ENCODE data around the gene TAX1BP1.

DNA sequence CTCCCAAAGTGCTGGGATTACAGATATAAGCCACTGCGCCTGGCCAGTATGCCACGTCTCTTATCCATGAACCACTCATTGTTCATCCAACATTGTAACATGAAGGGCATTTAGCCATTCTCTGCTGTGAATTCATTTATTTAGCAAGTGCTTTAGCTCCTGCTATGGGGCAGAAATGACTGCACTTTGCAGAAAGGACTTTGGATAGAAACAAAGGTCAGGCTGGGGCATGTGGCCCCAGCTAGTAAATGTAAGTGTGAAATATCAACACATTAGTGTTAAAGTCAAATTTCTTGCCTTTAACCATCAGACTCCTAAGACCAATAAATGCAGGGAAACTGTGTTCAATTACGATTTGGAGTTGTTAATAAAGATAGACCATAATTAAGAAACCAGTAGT, 27.7 kb upstream of the TAX1BP1 start:
- TF ChIP-seq BHLHE40 (IDR thresholded peaks at IDR 0.05; ENCODE audit: borderline replicate concordance) (no peak), SUZ12 (IDR thresholded peaks at IDR 0.05) (no peak), L3MBTL2 (conservative IDR thresholded peaks at IDR 0.05) (no peak), NFRKB (IDR thresholded peaks at IDR 0.05) (no peak), SP1 (IDR thresholded peaks at IDR 0.05) (no peak), FOXM1 (IDR thresholded peaks at IDR 0.05; ENCODE audit: borderline replicate concordance) (no peak), FOXA1 (IDR thresholded peaks at IDR 0.05) (no peak), FOXK2 (IDR thresholded peaks at IDR 0.05) (no peak), HDGF (IDR thresholded peaks at IDR 0.05; ENCODE audit: borderline replicate concordance) (no peak), LEF1 (IDR thresholded peaks at IDR 0.05; ENCODE audit: borderline replicate concordance) (no peak), TARDBP (IDR thresholded peaks at IDR 0.05) (no peak), PKNOX1 (IDR thresholded peaks at IDR 0.05) (no peak)
